GM19240 (cell line): Measurements from ENCODE around the gene ANKRD63.

Experiments
- DNase-seq: peaks from one replicate; pipeline ENCODE4 v3.0.0; 2011; ENCODE audit warnings: low spot score; ENCODE audit not compliant: insufficient read length

ANKRD63 gene

GRCh38 chr15:40295877-40296560, 13.2 kb upstream of the ANKRD63 start:
- DNase-seq: no peak

GRCh38 chr15:40295297-40295696, 12.4 kb upstream of the ANKRD63 start:
- DNase-seq: no peak

GRCh38 chr15:40293905-40294895, 11.3 kb upstream of the ANKRD63 start:
- DNase-seq: no peak

- no peak for DNase-seq
Measured at GRCh38 chr15:40293006-40293405, 10.1 kb upstream of the ANKRD63 start.

GRCh38 chr15:40292246-40292645, 9.4 kb upstream of the ANKRD63 start:
- DNase-seq: no peak

GRCh38 chr15:40290918-40291574, 8.2 kb upstream of the ANKRD63 start:
- no peak for DNase-seq

GRCh38 chr15:40290545-40290917, 7.7 kb upstream of the ANKRD63 start:
- no peak for DNase-seq

GRCh38 chr15:40289140-40289775, 6.4 kb upstream of the ANKRD63 start:
- no peak for DNase-seq

- DNase-seq: no peak
Measured at GRCh38 chr15:40287968-40288367, 5.1 kb upstream of the ANKRD63 start.

GRCh38 chr15:40287505-40287904, 4.6 kb upstream of the ANKRD63 start:
- no peak for DNase-seq

GRCh38 chr15:40286794-40287193, 3.9 kb upstream of the ANKRD63 start:
- no peak for DNase-seq

- DNase-seq: no peak
Measured at GRCh38 chr15:40286061-40286532, 3.2 kb upstream of the ANKRD63 start.

GRCh38 chr15:40285554-40286011, 2.7 kb upstream of the ANKRD63 start:
- no peak for DNase-seq

GRCh38 chr15:40285151-40285550, 2.3 kb upstream of the ANKRD63 start:
- no peak for DNase-seq

- DNase-seq: no peak
Measured at GRCh38 chr15:40283615-40284300, 894 bp upstream of the ANKRD63 start.

- DNase-seq: no peak
Measured at GRCh38 chr15:40282147-40282868, 556 bp downstream of the ANKRD63 start.

- DNase-seq: no peak
Measured at GRCh38 chr15:40281801-40282146, 1.1 kb downstream of the ANKRD63 start.

- no peak for DNase-seq
Measured at GRCh38 chr15:40281057-40281800, 1.6 kb downstream of the ANKRD63 start.

GRCh38 chr15:40280260-40281056, 2.4 kb downstream of the ANKRD63 start:
- DNase-seq: no peak
